SHP77 treated with DMSO at 0.1 percent for 48 hours (cell line): ENCODE results near the gene F5.
A peak's percentile ranks its signal among the peaks of the same experiment; 100 is the strongest.

Experiments used
- DNase-seq: peaks from one replicate; lab custom pipeline; 2025; lab: John Stamatoyannopoulos, UW

The F5 gene

GRCh38 chr1:169586395-169587255, at the start of gene F5:
F5 (minus strand) TSS chr1:169586481; CDS start chr1:169586386, 95 bp downstream.
- peak; percentile 70 for DNase-seq

- DNase-seq: no peak
These were observed 48.6 kb upstream of the F5 start for GRCh38 chr1:169634877-169635276.

GRCh38 chr1:169634145-169634544, 47.9 kb upstream of the F5 start:
- DNase-seq: no peak

- DNase-seq: no peak
These were observed 45.0 kb upstream of the F5 start for GRCh38 chr1:169631249-169631648.

DNA sequence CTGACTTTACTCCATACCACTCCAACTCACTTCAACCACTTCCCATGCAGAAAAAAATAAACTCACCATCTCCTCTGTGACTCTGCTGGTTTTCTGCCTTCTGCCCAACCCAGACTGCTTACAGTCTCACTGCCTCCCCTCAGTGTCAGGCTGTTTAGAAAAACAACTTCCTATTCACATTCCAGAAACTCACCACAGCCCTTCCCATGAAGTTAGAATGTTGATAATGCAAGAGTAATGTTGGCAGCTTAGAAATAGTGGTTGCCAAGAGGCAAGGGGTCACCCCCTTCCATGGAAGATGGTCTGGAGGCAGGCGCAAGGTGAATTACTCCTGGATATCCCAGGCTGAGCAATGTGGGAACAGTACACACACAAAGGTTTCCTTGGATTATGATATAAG, 43.7 kb upstream of the F5 start, which contains the start of gene SELP:
Gene SELP, minus strand, starts transcription at position 119 of the 400 bp plus-strand sequence. Its CDS starts 50 bp downstream, at position 69.
- DNase-seq: no peak

DNA sequence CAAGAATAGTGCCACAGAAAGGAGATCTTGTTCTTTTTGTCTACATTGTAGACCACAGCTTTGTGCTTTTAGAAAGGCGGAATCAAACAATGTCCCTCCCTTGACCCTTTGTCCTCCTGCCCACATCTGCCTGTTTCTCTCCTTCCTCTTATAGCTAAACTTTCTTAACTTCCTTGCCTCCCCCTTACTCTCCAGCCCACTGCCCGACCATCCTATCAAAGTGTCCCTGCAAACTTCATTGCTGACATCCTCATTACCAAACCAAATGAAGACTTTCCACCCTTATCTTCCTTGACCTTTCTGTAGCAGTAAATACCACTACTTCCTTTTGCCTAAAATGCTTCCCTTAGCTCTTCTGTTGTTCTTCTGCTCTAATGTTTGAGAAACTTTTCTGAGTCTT, 38.6 kb upstream of the F5 start:
- DNase-seq: no peak

DNA sequence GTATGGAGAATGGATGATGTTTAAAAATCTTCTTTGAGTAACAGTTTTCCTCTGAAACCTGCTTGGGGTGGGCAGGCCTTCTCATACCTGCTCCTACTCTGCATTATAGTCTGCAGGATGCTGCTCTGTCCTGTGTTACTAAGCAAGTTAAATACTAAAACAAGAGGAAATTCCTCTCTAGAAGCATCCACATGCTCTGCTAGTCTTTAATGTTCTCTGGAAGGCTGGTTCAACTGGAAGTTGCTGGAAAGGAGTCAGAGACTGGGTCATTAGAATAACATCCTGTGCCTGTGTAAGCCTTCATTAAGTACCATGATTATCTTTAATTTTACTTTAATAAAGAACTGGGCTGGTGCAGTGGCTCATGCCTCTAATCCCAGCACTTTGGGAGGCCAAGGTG, 37.8 kb upstream of the F5 start:
- DNase-seq: no peak

GRCh38 chr1:169623132-169623926, 37.0 kb upstream of the F5 start:
- DNase-seq: no peak

DNA sequence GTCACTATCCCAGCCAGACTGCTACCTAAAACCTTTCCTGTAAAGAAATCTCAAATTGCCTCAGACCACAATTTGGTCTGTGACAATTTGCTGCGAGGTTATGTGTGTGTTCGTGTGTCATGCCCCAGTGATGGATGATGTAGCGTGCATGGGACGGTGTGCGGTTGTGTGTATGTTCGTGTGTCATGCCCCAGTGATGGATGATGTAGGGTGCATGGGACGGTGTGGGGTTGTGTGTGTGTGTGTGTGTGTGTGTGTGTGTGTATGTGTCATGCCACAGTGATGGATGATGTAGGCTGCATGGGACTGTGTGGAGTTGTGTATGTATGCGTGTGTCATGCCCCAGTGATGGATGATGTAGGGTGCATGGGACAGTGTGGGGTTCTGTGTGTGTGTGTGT, 34.3 kb upstream of the F5 start:
- DNase-seq: no peak

- DNase-seq: no peak
These were observed 32.1 kb upstream of the F5 start for GRCh38 chr1:169618367-169618766.

DNA sequence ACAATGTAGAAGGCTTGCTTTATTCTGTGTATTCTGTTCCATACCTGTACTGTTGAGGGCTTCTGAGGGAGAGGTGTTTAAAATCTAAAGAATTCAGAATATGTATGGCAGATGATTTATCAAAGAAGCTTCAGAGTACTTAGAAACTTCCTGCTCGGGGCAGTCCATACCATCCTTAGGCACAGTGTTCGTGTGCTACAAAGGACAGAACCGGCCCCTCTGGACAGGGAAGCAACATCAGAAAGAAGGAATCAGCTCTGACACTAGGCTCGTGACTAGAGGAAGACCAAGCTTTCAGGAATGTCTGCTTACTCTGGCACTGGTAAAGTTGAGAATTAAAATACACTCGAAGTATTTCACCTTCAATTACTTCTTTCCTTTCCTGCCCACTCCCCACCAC, 29.5 kb upstream of the F5 start:
- no peak for DNase-seq

DNA sequence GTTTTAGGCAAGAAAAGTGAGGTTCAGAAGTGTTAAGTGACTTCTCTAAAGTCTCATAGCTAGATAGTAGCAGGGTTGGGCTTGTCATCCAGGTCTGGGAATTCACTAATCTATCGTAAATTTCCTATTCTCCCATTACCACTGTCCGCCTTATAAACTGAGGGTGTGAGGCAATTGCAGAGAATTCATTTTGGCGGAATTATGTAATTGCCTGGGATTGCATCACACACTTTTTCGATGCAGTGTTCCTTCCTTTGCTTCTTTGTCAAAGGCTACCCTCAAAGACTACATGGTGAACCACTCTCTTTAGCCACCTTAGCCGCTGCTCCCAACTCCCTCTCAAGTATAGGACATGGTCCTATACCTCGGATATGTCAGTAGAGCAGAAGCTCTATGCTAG, 24.6 kb upstream of the F5 start:
- DNase-seq: no peak

GRCh38 chr1:169610108-169610507, 23.8 kb upstream of the F5 start:
- DNase-seq: no peak

DNA sequence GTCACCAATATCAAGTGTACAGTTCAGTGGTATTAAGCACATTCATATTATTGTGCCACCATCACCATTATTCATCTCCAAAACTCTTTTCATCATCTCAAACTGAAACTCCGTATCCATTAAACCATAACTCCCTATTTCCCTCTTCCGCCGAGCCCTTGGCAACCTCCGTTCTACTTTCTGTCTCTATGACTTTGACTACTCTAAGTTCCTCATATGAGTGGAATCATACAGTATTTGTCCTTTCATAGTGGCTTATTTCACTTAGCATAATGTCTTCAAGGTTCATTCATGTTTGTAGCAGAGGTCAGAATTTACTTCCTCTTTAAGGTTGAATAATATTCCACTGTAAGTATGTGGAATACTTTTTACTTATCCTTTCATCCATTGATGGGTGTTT, 21.9 kb upstream of the F5 start:
- no peak for DNase-seq

DNA sequence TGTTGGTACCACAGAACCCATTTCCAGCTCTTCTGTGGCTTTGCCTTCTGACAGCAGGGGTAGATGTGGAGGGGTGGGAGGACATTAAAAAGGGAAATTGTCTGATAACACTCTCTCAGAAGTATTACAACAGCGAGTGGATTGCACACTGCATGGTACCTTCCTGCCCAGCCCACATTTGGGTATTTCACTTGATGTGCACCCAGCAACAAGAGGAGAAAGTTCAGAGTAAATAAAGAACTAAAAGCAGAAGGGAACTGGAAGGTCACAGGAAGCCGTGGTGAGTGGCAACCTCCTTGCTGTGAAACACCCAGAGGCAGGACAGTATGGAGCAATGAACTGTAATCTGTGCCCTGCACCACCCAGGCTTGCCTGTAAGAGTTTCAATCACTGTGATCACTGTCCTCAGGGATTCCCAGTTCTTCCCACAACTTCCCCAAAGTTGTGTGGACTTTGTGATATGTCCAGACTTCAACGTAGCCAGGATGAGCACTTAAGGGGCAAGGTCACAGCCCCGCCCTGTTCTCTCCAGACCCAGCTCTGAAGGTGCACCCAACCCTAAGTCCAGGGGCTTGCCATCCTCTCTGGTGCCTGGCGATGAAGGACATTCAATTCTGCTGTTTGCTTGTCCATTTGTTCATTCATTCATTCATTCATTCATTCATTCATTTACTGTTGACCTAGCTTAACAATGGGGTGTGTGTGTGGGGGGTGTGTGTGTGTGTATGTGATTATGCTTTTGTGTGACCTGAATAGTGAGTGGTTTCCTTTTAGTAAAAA, 18.7 kb upstream of the F5 start:
- no peak for DNase-seq

DNA sequence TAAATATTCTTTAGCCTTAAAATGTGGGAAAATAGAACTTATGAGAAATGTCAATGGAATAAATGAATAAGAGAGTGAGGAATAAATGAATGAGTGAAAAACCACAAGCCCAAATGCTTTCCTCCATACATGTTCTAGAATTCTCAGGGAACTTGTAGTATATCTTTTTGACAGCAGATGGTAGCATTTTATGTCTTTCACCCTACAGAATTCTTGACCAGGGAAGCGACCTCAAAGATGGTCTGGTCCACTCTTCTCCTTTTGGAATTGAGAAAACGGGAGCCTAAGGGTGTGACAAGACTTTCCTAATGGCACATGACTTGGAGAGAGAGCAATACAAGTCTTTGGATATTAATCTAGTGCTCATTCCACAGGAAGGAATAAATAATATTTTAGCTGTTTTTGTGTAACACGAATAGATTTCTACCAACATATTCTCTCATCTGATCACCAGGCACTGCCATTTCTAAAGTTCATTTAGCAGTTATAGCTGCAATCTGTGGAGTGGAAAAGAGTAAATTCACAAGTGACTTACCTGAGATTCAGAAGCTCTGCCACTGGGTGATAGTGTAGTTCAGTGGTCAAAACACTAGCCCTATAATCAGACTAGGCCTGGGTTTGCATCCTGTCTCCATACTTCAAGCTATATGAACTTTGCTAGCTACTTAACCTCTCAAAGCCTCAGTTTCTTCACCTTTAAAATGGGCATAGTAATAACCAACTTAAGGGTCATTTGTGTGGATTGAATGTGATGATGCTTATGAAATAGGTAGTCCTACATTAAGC, 15.0 kb upstream of the F5 start:
- no peak for DNase-seq

DNA sequence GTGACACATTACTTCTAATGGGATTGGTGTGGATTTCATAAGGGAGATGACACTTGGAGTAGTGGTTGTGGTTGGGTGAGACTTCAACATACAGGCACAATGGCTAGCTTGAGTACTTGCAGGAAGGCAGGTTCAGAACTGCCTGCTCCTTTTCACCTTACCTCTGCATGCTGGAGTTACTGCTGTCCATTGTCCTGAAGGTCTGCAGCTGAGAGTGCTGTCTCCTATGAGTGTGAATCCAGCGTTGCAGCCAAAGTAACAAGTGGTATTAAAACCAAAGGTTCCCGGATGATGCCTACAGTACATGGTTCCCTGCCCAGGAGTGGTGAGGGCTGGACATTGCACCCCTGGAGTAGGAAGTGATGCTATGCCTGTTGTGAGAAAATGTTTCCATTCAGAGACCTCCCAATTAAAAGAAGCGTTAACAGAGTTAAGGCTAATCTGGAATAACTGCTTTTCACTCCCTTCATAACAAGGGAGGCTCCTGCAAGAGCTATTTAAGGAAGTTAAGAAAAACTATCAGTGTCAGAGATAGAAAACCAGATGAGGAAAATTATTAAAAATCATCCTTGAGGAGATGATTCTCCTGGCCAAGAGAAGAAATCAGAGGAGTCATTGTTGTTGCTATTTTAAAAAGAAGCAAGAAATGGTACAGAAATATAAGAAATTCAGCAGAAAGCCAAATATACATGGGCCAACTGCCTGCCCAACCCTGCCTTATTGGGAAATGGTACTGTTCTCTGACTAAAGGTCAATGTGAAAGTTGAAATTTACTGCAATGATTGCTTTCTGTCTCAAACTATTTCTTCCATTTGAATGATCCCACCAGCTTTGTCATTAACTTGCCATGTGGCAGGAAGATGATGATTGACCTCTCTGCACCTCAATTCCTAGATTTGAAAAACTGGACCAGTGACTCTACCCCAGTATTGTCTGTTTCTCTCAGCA, 9.8 kb upstream of the F5 start:
- DNase-seq: no peak

- no peak for DNase-seq
These were observed 8.1 kb upstream of the F5 start for GRCh38 chr1:169594391-169594790.

DNA sequence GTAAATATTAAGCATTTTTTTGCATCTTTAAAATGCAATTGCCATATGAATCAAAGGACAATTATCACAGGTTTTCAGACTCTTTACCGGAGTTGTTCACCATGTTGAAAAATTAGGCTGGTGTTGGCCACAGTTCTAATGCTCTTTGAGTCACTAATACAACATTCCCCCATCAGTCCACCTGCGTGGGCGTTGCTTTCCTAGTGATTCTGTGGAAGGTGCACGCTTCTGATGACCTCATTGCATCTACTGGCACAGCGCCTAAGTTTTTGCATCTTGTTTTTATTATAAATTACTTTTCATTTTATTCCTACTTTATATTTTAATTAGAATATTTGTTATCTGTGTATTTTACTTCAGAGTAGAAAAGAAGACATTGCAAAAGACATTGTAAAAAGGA, 4.7 kb upstream of the F5 start:
- DNase-seq: no peak

DNA sequence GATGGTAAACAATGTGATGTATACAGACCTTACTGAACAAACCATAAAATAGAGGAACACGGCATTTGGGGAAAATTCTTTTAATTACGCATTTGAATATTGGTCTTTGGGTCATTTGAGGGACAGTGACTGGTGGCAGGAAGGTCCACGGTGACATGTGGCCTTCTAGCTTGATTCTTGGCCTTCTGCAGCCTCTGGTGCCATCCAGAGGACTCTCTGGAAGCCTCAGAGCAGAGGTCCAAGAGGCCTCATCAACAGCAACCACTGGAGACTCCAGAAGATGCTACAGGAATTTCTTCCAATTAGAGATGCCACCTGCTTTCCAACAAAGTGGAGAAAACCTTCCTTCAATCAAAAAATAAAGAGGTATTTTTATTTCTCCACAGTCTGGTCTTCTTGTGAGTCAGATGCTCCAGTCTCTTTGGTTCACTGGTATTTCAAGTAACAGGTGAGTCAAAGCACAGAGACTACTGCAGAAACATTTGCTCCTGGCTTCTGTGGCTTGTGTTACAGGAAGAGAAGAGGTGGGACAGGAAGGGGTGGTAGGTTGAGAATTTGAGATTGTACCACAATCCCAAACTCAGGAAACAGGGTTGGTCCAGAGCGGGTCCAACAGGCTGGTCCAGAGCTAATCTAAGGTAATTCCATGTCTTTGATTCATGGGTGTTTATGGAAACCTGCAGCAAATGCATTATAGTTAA, 2.7 kb upstream of the F5 start:
- no peak for DNase-seq
